Measurements from ENCODE around the gene PDZD4. TPM values are rescaled to one million over a fixed set of nuclear protein-coding genes. Genes with fewer than 3 reads are reported as not detected.

Gene PDZD4
- total and polyA plus RNA-seq, 2 experiments from 2014 or later, result 0.50 to 5.8 TPM

DNA sequence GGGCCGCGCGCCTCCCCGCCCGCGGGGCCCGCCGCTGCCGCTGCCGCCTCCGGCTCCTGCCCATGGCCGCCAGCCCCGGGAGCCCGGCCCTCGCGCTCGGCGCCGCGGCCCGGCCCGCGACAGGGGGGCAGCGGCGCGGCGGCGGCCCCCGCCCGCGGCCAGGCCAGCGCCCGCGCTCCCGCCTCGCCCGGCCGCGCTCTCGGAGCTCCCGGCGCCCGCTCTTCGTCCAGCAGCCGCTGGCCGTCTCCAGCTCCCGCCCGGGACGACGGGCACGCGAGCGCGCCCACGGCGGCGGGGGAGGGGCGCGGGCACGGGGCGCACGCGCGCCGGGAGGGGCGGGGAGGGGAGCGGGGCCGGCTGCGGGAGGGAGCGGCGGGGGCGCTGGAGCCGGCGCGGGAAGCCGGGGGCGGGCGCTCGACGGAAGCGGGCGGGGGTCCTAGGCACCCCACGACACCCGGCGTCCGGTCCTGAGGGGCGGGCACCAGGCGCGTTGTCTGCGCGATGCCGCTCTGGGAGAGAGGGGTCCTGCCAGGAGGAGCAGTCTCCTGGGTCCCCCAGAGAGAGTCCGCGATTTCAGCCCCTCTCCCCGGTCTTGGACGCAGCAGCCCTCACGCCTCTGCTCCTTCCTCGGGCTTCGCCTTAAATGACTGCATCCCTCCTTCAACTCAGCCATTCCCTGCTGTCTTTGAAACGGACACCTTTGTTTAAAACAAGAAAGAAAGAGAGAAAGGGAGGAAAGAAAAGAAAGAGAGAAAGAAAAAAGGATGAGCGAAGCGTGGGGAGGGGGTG is 490 bp upstream of the PDZD4 start:
- Histone ChIP-seq H3K9me3 (ENCODE audit: low read depth) (no peaks in the 10 kb centered on the region), H3K4me1 (ENCODE audit: low read depth) (no peaks in the 10 kb centered on the region), H3K27ac (no peak overlapping the region), H3K4me3 (no peak overlapping the region), H3K36me3 (no peaks in the 10 kb centered on the region), H3K27me3 (peaks cover 40% of the 10 kb centered on the region)
- DNase-seq (ENCODE audit: low read depth in 1 of 2, low spot score in 1 of 2), result peak in 1 of 2 donors; percentile 11
- TF ChIP-seq, protein P1, sequence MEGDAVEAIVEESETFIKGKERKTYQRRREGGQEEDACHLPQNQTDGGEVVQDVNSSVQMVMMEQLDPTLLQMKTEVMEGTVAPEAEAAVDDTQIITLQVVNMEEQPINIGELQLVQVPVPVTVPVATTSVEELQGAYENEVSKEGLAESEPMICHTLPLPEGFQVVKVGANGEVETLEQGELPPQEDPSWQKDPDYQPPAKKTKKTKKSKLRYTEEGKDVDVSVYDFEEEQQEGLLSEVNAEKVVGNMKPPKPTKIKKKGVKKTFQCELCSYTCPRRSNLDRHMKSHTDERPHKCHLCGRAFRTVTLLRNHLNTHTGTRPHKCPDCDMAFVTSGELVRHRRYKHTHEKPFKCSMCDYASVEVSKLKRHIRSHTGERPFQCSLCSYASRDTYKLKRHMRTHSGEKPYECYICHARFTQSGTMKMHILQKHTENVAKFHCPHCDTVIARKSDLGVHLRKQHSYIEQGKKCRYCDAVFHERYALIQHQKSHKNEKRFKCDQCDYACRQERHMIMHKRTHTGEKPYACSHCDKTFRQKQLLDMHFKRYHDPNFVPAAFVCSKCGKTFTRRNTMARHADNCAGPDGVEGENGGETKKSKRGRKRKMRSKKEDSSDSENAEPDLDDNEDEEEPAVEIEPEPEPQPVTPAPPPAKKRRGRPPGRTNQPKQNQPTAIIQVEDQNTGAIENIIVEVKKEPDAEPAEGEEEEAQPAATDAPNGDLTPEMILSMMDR (IDR thresholded peaks at IDR 0.05; ENCODE audit: low read depth, low read length), result no peak

DNA sequence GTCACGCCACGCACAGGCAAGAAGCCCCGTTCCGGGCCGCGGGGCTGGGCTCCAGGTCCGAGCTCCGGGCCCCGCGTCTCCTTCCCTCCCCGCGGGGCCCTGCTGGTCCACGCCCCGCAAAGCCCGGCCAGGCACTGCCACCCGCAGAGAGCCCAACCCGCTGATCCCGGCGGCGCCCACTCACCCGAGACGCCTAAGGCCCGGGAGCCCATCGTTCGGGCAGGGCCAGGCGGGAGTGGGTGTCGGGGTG is 870 bp downstream of the PDZD4 start:
- Histone ChIP-seq H3K9me3 (ENCODE audit: low read depth) (no peaks in the 10 kb centered on the region), H3K27me3 (peaks cover 40% of the 10 kb centered on the region), H3K27ac (no peak overlapping the region), H3K4me1 (ENCODE audit: low read depth) (no peaks in the 10 kb centered on the region), H3K36me3 (no peaks in the 10 kb centered on the region), H3K4me3 (peak overlapping the region; percentile 3)
- no peak for DNase-seq (ENCODE audit: low read depth in 1 of 2, low spot score in 1 of 2)
- TF ChIP-seq, protein P1 (IDR thresholded peaks at IDR 0.05; ENCODE audit: low read depth, low read length), result no peak

DNA sequence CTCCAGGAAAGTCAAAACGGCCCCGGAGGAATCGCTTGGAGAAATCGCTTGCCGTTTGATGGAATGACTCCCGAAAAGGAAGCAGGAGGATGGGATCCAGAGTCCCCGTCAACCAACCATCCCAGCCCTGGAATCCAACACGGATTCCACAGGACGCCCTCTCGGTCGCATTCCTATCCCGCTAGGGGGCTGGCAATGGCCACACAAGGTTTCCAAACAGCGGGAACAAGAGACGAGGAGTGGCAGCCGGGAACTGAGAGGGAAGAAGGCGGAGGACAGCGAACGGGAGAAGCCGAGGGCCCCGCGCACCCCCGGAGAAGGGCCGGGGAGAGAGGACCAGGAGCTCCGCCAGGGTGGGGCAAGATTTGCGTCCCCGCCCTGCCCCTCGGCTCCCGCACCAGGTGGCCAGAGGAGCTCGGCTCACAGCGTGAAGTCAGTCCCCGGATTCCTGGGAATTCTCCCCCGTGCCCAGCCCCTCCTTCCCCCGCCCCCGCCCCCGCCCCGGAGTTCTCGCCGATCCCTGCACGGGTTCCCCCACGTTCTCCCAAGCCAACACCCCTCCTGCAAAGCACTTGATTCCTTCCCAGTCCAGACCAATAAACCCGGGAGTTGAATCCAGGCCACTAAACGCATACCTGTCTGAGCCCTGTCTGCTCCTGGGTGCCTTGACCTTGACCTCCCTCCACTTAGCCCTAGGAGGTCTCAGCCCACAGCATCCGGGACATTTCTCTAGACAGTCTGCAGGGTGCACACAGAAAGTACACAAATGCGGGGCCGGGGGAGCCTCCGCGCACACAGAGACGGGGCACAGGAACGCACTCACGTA is 1.4 kb downstream of the PDZD4 start:
- TF ChIP-seq, protein P1 (IDR thresholded peaks at IDR 0.05; ENCODE audit: low read depth, low read length), result no peak
- H3K27ac ChIP-seq, result no peak overlapping the region
- H3K27me3 ChIP-seq, result peaks cover 40% of the 10 kb centered on the region
- no peaks in the 10 kb centered on the region for H3K36me3 ChIP-seq
- DNase-seq (ENCODE audit: low read depth in 1 of 2, low spot score in 1 of 2), result peak; percentile 15 to 54
- peak overlapping the region; percentile 3 for H3K4me3 ChIP-seq
- H3K9me3 ChIP-seq (ENCODE audit: low read depth), result no peaks in the 10 kb centered on the region
- no peaks in the 10 kb centered on the region for H3K4me1 ChIP-seq (ENCODE audit: low read depth)

DNA sequence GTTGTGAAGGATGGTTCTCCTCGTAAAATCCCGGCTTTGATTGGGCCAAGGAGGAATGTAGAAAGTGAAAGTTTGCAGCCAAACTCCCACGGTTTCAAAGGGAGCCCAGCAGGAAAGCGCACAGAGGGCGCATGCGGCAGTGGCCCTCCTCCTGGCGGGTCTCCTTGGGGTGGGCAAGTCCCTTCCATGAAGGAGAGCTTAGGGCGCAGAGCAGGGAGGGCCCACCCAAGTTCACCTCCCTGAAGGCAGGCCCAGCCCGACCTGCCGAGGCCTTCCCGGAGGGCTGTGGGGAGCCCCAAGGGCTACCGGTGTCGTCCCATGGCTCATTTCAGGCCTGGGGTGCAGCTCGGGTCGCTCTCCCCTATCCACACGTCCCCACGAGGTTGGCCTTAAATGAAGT is 2.0 kb downstream of the PDZD4 start:
- H3K27me3 ChIP-seq, result peaks cover 40% of the 10 kb centered on the region
- H3K4me3 ChIP-seq, result no peak overlapping the region
- no peaks in the 10 kb centered on the region for H3K4me1 ChIP-seq (ENCODE audit: low read depth)
- peak in 1 of 2 donors; percentile 14 for DNase-seq (ENCODE audit: low read depth in 1 of 2, low spot score in 1 of 2)
- H3K9me3 ChIP-seq (ENCODE audit: low read depth), result no peaks in the 10 kb centered on the region
- no peaks in the 10 kb centered on the region for H3K36me3 ChIP-seq
- TF ChIP-seq, protein P1 (IDR thresholded peaks at IDR 0.05; ENCODE audit: low read depth, low read length), result no peak
- H3K27ac ChIP-seq, result no peak overlapping the region

DNA sequence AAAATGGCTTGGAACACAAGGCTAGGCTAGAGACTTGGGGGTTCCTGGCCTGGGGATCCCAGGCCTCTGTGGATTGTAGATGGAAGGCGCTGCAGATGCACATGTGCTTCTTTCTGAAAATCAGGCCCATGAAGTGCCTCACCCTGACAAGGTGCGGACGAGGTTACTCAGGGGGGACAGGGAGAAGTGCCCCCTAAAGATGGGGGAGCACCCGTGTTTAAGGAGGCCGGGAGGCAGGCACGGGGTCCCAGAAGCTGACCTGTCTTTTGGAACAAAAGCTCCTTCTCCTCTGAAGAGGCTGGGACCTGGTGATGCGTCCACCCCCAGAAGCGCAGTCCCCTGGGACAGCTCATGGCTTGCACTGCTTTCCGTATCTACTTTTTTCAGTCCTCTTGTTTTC is 2.4 kb downstream of the PDZD4 start:
- no peaks in the 10 kb centered on the region for H3K9me3 ChIP-seq (ENCODE audit: low read depth)
- H3K4me1 ChIP-seq (ENCODE audit: low read depth), result no peaks in the 10 kb centered on the region
- no peaks in the 10 kb centered on the region for H3K36me3 ChIP-seq
- no peak overlapping the region for H3K27ac ChIP-seq
- H3K4me3 ChIP-seq, result no peak overlapping the region
- TF ChIP-seq, protein P1 (IDR thresholded peaks at IDR 0.05; ENCODE audit: low read depth, low read length), result no peak
- no peak for DNase-seq (ENCODE audit: low read depth in 1 of 2, low spot score in 1 of 2)
- peaks cover 40% of the 10 kb centered on the region for H3K27me3 ChIP-seq
